Choroid plexus epithelial cell (primary cell): ENCODE measurements around the gene LRRC10B.

Experiments
- DNase-seq: peaks from one replicate; pipeline ENCODE4 v3.0.0-alpha.2; 2010; ENCODE audit warnings: low read depth
- H3K4me3 ChIP-seq: 2 replicates; pipeline ENCODE4 v1.5.1; 2011; ENCODE audit warnings: low read depth, mild to moderate bottlenecking, control low read depth, low read length, moderate library complexity
- TF ChIP-seq, protein P1 (sequence below): conservative IDR thresholded peaks from 2 replicates; pipeline ENCODE4 v1.5.1; 2011; ENCODE audit warnings: low read depth, mild to moderate bottlenecking, control low read depth, inconsistent platforms, low read length, moderate library complexity

The LRRC10B gene

GRCh38 chr11:61486779-61487178, 21.8 kb upstream of the LRRC10B start:
- H3K4me3 ChIP-seq, result no peak overlapping the region
- DNase-seq, result no peak
- TF ChIP-seq, protein P1, sequence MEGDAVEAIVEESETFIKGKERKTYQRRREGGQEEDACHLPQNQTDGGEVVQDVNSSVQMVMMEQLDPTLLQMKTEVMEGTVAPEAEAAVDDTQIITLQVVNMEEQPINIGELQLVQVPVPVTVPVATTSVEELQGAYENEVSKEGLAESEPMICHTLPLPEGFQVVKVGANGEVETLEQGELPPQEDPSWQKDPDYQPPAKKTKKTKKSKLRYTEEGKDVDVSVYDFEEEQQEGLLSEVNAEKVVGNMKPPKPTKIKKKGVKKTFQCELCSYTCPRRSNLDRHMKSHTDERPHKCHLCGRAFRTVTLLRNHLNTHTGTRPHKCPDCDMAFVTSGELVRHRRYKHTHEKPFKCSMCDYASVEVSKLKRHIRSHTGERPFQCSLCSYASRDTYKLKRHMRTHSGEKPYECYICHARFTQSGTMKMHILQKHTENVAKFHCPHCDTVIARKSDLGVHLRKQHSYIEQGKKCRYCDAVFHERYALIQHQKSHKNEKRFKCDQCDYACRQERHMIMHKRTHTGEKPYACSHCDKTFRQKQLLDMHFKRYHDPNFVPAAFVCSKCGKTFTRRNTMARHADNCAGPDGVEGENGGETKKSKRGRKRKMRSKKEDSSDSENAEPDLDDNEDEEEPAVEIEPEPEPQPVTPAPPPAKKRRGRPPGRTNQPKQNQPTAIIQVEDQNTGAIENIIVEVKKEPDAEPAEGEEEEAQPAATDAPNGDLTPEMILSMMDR, result no peak

- no peak for DNase-seq
- TF ChIP-seq, protein P1, result no peak
- no peak overlapping the region for H3K4me3 ChIP-seq
Observed at GRCh38 chr11:61487342-61488025, 21.1 kb upstream of the LRRC10B start.

DNA sequence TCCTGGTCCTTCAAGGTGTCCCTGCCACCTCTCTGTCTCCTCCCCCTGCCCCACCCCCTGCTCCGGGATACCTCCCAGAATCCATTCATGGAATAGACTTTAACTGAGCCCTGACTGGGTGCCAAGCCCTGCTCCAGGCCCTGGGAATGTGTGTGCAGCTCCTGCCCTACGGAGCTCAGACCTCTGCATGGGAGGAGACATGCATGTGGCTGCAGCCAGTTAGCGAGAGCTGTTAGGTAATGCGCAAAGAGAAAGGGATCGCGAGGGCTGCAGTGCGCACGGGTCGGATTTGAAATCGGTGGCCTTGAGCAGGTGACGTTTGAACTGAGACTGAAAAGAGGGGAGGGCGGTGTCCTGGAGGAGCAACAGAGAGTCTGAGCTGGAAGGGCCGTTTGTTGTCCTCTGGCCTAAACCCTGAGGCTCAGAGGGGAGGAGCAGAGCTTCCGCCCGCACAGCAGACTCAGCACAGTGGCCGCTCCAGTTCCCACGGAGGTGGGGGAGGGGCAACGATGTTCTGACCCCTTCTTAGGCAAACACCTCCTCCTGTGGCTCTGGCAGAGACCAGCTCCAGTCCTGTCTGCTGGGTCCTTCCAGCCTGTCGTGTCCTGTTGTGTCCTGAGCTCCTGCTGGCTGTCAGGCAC, 19.8 kb upstream of the LRRC10B start:
- H3K4me3 ChIP-seq, result peak overlapping the region; percentile 32
- TF ChIP-seq, protein P1, result no peak
- DNase-seq, result peak; percentile 38

DNA sequence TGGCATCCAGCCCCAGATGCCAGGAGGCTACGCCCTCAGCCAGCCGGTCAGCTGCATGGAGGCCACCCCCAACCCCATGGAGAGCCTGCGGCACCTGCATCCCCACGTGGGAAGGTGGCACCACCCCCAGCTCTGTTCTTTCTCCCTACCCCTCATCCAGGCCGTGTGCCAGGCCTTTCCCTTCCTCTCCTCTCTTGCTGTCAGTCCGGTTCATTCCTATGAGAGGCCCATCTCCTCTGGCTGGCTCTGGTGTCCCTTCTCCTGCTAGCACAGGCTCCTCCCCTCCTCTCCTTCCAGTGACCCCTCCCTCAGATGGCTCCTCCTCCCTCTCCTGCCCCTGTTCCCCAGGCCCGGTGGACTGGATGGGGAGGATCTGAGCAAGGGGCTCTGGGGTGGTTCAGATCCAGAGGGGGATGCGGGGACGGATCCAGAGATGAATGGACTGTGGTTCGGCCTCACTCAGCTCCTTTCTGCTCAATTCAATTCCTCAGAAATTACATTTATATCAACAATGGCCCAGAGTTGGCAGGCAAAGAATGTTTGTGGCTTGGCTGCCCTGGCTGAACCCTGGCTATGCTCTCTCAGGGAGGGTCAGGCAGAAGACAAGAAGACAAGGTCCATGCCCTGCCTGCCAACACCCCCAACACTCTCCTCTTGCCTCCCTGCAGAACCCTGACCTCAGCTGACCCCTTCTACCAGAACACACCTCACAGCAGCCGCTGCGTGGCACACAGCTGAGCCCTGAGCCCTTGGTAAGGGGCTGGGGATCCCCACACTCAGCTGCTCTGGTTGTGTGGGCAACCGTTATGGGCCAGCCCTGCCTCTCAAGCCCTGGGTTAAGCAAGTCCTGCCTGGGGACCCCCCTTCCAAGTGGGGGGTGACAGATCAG, 18.5 kb upstream of the LRRC10B start:
- DNase-seq, result no peak
- H3K4me3 ChIP-seq, result no peak overlapping the region

DNA sequence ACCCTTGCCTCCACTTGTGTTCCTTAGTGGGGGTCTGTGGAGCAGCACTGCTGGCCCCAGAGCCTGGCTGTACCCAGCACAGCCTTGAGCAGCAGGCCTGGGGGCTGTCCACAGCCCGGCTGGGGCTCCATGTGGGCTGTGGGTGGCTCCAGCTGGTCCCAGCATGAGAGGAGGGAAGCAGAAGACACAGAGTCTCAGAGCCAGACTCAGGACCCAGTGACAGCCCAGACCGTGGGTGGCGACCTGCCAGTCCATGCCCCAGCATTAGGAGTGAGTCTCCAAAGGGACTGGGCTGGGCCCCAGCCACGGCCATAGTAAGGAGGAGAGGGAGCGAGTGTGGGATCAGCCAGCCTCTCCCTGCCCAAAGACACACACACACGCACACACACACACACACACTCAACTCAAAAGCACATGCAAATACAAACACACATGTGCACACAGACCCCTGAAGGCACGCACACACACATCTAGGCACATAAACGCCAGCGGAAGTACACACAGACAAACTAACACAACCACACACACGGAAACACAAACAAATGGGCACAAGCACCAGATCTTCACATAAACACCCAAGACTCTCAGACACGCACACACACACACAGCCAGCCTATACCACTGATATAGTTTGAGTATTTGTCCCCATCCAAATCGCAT, 16.7 kb upstream of the LRRC10B start:
- TF ChIP-seq, protein P1, result no peak
- no peak overlapping the region for H3K4me3 ChIP-seq
- DNase-seq, result no peak

More for the DNA sequence above, 18.5 kb upstream of the LRRC10B start:
- TF ChIP-seq, protein P1, result no peak

GRCh38 chr11:61494381-61494961, 14.1 kb upstream of the LRRC10B start:
- no peak for DNase-seq
- TF ChIP-seq, protein P1, result no peak
- H3K4me3 ChIP-seq, result no peak overlapping the region
